ENCODE data around the gene ZNF575.

The ZNF575 gene

DNA sequence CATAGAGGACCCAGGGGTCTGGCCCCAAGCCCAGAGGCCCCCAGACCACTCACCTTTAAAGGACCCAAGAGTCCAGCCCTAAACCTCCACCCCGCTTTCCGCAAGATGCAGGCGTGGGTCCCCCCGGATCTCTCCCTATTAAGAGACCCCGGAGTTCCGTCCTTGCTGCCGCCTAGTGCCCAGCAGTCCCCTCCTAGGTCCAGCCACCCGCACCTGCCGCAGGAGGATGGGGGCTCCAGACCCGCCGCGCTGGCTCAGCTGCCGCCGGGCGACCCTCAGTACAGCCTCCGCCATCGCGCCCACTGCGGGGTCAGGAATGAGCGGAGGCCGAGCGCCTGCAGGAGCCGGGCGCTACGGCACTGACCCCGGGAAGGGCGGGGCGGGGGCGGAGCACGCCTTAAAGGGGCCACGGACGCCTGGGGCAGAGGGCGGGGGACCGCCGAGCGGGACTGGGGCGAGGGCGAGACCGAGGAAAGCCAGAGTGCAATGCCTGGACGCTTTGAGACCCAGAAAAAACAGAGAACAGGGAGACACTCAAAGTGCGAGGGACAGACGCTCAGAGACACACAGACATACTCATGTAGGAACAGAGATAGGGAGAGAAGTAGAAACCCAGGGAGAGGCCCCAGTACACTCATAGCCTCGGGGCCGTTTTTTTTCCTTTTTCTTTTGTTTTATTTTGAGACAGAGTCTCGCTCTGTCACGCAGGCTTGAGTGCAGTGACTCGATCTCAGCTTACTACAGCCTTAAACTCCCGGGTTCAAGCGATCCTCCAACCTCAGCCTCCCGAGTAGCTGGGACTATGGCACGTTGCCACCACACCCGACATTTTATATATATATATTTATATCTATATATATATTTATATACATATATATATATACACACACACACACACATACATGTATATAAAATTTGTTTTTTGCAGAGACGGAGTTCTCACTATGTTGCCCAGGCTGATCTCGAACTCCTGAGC is 5.8 kb upstream of the ZNF575 start, which contains the start of gene ETHE1:
Gene ETHE1, minus strand, starts transcription at position 318 of the 976 bp plus-strand sequence. Its CDS starts 24 bp downstream, at position 294.
- TF ChIP-seq CTCF (IDR thresholded peaks at IDR 0.05; ENCODE audit: extremely low read depth, missing control alignments) = no peak
- DNase-seq (ENCODE audit: low spot score) = peak; percentile 88

- no peak for TF ChIP-seq CTCF (IDR thresholded peaks at IDR 0.05; ENCODE audit: extremely low read depth, missing control alignments)
- no peak for DNase-seq (ENCODE audit: low spot score)
Measured at GRCh38 chr19:43527860-43528622, 4.9 kb upstream of the ZNF575 start.

GRCh38 chr19:43532571-43532961 is 422 bp upstream of the ZNF575 start:
- no peak for TF ChIP-seq CTCF (IDR thresholded peaks at IDR 0.05; ENCODE audit: extremely low read depth, missing control alignments)
- peak; percentile 67 for DNase-seq (ENCODE audit: low spot score)

GRCh38 chr19:43533546-43534304 is 737 bp downstream of the ZNF575 start:
- no peak for TF ChIP-seq CTCF (IDR thresholded peaks at IDR 0.05; ENCODE audit: extremely low read depth, missing control alignments)
- DNase-seq (ENCODE audit: low spot score) = peak; percentile 98

- no peak for TF ChIP-seq CTCF (IDR thresholded peaks at IDR 0.05; ENCODE audit: extremely low read depth, missing control alignments)
Measured at GRCh38 chr19:43534305-43534815, 1.4 kb downstream of the ZNF575 start.

DNA sequence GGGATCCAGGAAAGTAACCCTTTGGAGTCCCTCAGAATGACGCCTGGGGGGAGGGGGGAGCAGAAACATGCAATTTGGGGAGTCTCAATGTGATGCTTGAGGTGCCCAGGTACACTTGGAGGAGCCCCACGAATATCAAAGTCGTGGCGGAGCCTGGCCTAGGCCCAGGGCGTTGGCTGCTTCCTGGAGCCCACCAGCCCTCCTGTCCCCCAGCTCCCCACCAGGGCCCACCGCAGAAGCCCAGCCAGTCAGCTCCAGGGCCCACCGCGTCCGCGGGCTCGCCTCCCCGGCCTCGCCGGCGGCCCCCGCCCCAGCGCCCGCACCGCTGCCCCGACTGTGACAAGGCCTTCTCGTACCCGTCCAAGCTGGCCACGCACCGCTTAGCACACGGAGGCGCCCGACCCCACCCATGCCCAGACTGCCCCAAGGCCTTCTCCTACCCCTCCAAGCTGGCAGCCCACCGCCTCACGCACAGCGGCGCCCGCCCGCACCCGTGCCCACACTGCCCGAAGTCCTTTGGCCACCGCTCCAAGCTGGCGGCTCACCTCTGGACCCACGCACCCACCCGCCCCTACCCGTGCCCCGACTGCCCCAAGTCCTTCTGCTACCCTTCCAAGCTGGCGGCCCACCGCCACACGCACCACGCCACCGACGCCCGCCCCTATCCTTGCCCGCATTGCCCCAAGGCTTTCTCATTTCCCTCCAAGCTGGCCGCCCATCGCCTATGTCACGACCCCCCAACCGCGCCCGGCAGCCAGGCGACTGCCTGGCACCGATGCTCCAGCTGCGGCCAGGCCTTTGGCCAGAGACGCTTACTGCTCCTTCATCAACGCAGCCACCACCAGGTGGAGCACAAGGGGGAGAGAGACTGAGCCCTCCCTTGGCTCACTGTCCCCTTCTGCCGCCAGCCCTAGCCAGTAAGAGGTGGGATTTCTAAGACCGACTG is 2.1 kb downstream of the ZNF575 start:
- TF ChIP-seq CTCF (IDR thresholded peaks at IDR 0.05; ENCODE audit: extremely low read depth, missing control alignments) = no peak
- no peak for DNase-seq (ENCODE audit: low spot score)

More at GRCh38 chr19:43534305-43534815, 1.4 kb downstream of the ZNF575 start:
- no peak for DNase-seq (ENCODE audit: low spot score)

Data from GM20000 (cell line).